CMK (cell line): ENCODE results near the gene SPATA33.
"Not testable (repeated sequence)": the region's sequence is repeated elsewhere in the genome, so short reads cannot be mapped to it uniquely, and the experiment has no call there.

Source experiments
- DNase-seq: peaks from one replicate; pipeline ENCODE4 v3.0.0-alpha.2; 2010; ENCODE audit warnings: low read depth

The SPATA33 gene

GRCh38 chr16:89693931-89694783, 36.5 kb downstream of the SPATA33 start:
- no peak for DNase-seq

DNA sequence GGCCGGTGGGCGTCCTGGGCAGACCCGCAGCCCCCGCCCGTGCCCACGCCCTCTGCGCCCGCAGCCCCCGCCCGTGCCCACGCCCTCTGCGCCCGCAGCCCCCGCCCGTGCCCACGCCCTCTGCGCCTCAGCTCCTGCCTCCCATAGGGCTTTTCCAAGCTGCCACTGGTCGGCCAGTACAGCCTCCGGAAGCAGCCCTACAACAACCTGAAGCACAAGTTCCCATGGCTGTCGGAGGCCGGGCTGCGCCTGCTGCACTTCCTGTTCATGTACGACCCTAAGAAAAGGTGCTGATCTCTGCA, 37.1 kb downstream of the SPATA33 start:
- DNase-seq, result not testable (repeated sequence)

DNA sequence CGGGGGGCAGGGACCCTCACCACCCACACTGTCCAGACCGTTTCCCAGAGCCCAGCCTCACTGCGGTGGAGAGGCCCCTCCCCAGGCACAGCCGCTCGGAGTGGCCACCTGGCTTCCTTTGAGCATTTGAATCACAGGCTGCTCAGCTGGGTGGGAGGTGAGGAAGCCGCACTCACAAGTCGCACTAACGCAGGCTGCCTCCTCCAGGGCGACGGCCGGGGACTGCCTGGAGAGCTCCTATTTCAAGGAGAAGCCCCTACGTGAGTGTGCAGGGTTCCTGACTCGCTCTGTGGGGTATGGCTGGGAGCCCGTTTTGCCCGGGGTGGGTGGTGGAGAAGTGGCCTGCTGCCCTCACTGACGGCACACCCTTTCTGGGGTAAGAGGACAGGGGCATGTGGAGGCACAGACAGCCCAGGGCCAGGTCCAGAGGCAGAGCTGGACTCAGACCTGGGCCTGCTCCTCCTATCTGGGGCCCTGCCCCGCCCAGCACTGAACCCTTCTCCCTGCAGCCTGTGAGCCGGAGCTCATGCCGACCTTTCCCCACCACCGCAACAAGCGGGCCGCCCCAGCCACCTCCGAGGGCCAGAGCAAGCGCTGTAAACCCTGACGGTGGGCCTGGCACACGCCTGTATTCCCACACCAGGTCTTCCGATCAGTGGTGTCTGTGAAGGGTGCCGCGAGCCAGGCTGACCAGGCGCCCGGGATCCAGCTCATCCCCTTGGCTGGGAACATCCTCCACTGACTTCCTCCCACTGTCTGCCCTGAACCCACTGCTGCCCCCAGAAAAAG, 37.6 kb downstream of the SPATA33 start:
- no peak for DNase-seq

DNA sequence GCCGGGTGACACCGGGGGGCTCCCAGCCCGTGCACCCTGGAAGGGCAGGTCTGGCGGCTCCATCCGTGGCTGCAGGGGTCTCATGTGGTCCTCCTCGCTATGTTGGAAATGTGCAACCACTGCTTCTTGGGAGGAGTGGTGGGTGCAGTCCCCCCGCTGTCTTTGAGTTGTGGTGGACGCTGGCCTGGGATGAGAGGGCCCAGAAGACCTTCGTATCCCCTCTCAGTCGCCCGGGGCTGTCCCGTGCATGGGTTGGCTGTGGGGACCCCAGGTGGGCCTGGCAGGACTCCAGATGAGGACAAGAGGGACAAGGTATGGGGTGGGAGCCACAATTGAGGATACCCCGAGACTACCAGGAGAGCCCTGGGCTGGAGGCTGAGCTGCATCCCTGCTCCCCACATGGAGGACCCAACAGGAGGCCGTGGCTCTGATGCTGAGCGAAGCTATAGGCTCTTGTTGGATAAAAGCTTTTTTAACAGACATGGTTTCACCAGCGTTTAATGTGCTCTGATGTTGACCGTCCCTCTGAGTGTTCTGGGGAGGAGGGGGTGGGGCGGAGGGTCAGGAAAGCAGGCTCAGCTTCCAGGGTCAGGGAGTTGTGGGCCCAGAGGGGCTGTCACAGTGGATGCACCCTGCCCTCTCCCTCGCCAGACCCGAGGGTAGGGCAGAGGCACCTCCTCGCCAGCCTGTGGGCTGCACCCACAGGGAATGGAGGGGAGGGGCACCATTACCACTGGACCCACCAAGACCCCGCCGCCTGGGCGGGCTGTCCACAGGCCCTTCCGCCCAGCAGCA, 38.4 kb downstream of the SPATA33 start:
- DNase-seq, result no peak

DNA sequence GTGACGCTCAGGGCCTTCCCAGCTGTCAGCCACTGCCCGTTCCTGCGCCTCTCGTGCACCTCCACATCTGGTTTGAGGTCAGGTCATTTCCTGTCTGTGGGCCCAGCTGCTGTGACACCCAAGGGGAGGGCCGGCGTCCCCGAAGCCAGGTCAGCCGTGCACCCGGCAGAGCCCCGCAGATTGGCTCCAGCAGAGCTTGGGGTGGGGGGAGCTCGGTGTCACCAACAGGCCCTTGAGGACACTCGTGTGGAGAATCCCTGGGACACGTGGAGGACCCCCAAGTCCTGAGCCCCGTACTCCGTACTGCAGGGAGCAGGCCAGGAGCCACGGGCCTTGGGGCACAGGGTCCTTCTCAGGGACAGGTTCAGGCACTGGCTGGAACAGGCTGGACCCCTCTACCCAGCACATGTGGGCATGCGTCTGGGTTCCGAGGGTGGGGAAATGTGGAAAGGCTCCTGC, 39.1 kb downstream of the SPATA33 start:
- no peak for DNase-seq

- DNase-seq, result no peak
Observed at GRCh38 chr16:89697161-89697615, 39.6 kb downstream of the SPATA33 start.

DNA sequence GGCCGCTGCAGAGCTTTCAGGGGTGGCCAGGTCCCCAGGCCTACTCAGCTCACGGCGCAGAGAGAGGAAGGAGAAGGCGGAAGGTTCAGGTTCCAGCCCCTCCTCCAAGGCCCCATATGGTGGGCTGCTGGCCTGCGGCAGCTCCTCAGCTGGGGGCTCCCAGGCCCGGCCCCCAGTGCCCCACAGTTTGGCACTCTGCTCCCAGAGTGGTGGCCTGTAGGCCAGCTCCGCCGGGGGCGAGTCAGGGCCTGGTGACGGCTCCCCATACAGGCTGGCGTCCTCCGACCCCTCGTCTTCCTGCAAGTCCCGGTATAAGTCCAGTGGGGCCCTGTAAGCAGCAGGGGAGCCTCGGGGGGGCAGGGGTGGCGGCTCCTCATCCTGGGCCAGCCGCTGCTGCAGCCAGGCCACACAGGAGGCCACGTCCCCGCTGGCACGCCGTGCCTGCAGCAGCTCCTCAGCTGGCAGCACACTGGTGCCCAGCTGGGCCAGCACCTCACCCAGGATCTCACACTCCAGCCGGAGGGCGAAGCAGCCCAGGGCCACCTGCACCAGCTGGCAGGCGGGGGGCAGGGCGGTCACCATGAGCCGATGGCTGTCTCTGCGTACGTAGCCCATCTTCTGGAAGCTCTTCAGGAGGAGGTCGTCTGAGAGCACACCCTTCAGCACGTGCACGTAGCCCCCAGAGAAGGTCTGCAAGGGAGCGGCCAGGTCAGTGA, 40.1 kb downstream of the SPATA33 start:
- no peak for DNase-seq

DNA sequence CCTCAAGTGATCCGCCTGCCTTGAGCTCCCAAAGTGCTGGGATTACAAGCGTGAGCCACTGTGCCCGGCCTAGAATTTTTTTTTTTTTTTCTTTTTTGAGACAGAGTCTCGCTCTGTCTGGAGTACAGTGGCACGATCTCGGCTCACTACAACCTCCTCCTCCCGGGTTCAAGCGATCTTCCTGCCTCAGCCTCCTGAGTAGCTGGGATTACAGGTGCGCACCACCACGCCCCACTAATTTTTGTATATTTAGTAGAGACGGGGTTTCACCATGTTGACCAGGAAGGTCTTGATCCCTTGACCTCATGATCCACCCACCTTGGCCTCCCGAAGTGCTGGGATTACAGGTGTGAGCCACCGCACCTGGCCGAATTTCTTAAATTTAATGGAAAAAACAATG, 41.1 kb downstream of the SPATA33 start:
- DNase-seq, result not testable (repeated sequence)

DNA sequence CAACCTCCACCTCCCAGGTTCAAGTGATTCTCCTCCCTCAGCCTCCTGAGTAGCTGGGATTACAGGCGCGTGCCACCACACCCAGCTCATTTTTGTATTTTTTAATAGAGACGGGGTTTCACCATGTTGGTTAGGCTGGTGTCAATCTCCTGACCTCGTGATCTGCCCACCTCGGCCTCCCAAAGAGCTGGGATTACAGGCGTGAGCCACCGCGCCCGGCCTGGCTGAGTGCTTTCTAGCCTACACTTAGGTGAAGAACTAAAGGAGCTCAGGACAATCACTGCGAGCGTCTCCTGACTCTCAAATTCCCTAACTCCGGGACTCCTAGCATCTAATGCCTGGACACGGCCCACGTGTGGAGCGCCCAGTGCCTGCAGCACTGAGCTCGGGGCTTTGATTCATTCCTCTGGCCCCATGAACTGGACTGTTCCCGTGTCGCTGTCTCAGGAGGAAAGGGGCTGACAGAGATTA, 42.0 kb downstream of the SPATA33 start:
- DNase-seq, result not testable (repeated sequence)

GRCh38 chr16:89700100-89700648, 42.5 kb downstream of the SPATA33 start:
- peak; percentile 93 for DNase-seq

- no peak for DNase-seq
Observed at GRCh38 chr16:89700649-89701424, 43.2 kb downstream of the SPATA33 start.

GRCh38 chr16:89701425-89702406, 44.1 kb downstream of the SPATA33 start, which contains the start of gene SPATA2L:
TSS of gene SPATA2L (minus strand) at chr16:89701705. CDS start at chr16:89701232, 473 bp downstream.
- DNase-seq, result no peak

DNA sequence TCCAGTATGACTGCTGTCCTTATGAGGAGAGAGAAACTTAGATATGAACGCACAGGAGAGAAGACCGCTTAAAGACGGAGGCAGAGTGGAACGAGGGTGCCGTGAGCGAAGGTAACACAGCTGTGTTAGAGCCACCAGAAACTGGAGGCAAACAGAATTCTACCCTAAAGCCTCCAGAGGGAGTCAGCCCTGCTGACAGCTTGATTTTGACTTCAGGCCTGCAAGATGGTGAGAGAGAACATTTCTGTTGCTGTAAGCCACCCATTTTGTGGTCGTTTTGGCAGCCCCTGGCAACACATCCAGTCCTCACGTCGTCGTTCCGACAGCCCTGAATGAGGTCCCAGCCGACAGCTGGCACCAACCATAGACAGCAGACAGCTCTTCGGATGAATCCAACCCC, 46.6 kb downstream of the SPATA33 start:
- no peak for DNase-seq

DNA sequence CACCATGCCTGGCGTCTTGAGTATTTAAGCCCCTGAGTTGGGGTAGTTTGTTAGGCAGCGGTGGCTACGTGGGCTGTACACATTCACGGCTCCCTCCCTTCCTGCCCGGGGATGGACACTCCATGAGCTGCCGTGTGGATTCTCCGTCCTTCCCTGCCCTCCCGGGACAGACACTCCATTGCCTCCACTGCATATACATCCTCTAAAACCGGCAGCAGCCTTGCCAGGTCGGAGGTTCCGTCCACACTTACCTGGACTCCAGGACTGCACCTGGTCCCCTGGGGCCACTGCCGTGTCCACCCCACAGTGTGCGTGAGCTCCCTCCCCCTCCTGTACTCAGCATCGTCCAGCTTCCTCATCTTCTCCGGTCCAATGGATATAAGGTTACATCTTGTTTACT, 47.4 kb downstream of the SPATA33 start:
- DNase-seq, result no peak

- no peak for DNase-seq
Observed at GRCh38 chr16:89706518-89707260, 49.1 kb downstream of the SPATA33 start.

DNA sequence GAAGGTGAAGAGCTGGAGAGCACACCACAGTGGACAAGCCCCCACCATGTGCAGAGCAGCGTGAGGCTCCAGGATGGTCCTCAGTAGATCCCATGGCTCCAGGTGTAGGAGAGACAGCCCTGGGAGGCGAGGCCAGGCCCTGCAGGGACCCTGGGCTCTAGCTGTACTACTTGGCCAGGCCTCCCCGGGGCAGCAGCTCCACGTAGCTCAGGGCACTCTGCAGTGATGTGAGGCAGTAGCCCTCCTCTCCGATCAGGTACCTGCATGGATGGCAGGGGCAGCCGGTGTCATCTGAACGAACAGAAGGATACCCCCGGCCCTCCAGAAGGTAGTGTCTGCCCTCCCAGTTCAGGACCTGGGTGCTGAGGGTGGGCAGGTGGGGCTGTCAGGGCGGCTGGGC, 50.1 kb downstream of the SPATA33 start:
- DNase-seq, result no peak

- no peak for DNase-seq
Observed at GRCh38 chr16:89708481-89708931, 50.9 kb downstream of the SPATA33 start.

GRCh38 chr16:89709166-89709565, 51.5 kb downstream of the SPATA33 start:
- no peak for DNase-seq
